ENCODE measurements around the gene PAK6.

- TF ChIP-seq POLR2A (IDR thresholded peaks at IDR 0.05; ENCODE audit: low read length) (no peak), GATA1 (IDR thresholded peaks at IDR 0.05; ENCODE audit: low read depth, low read length) (no peak)
These were observed 26.5 kb downstream of the PAK6 start for GRCh38 chr15:40265355-40265754.

Data from erythroblast (primary cell).